Activated CD8-positive, alpha-beta memory T cell treated with anti-CD3 and anti-CD28 coated beads for 4 hours (primary cell): ENCODE data around the gene IRS2.

Experiments used
- DNase-seq, 2 donors: peaks; one replicate each; pipeline ENCODE4 v3.0.0-alpha.2; 2020; ENCODE audit warnings: low read depth in 2 of 2

IRS2 gene

GRCh38 chr13:109758937-109759480, 27.4 kb downstream of the IRS2 start:
- no peak for DNase-seq

DNA sequence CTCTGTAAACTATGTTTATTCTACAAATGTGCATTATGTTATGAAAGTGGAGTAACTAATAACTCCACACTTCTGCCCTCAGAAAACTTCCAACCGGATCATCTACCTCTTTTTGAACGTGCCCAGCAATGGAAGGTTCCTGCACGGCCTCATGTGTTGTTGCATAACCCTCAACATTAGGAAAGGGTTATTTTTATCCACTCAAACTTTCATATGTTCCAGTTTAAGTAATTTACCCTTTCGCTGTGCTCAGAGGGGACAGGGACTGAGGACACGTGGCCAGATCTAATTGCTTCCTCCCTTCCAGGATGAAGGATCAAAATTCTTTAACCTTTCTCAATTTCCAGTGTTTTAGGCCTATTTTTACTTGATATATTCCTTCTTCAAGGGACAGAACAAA, 29.6 kb downstream of the IRS2 start:
- no peak for DNase-seq

DNA sequence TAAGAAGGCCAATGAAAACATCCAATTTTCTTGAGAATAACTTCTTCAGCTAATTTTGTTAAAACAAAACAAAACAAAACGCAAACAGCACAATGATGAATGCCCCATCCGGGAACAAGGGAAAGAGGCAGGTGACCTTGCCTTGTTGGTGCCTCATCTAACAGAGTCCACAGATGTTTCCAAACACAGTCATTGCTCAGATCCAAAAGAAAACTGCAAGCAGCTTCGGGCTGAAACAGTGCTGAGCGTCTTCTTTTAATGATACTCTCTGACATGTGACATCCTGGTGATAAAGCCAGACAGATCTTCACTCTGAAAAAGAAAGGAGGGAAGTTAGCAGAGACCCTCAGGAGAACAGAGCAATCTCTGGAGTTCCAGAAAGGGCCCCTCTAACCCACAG, 30.4 kb downstream of the IRS2 start:
- DNase-seq = no peak

DNA sequence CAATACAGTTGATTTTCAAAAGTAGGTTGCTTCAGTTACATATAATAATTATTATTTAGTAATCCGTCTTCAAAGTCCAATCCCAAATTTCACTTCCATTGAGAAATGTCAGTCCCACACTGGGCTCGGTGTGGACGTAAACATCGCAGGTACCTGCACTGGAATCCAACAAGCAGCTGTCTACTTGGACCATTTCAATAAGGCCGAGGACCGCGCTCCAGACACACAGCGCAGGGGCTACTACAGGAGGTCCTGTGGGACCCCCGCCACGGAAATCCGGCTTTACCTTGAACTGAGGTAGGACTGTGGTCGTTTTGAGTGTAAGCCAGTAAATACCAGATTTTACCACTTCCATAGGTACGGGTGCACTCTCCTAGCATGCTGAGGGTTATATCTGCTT, 30.8 kb downstream of the IRS2 start:
- DNase-seq = no peak

DNA sequence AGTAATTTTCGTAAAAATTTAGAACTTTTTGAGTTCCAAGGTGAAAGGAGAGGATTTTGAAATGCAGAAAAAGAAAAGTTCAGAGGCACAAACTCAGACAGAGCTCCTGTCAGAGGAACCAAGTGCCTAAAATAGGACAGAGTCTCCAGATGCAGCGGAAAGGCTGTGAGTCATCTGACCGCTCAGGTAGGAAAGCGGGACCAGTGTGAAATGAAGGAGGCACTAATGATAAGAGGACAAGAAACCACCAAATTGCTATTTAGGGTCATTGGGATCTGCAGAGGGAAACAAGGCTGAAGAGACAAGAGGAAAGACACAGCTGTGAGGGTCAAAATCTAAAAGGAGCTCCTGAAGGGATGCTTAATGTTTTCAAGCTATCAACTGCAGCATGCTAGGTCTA, 34.9 kb downstream of the IRS2 start:
- no peak for DNase-seq

GRCh38 chr13:109750221-109750775, 36.1 kb downstream of the IRS2 start:
- no peak for DNase-seq

DNA sequence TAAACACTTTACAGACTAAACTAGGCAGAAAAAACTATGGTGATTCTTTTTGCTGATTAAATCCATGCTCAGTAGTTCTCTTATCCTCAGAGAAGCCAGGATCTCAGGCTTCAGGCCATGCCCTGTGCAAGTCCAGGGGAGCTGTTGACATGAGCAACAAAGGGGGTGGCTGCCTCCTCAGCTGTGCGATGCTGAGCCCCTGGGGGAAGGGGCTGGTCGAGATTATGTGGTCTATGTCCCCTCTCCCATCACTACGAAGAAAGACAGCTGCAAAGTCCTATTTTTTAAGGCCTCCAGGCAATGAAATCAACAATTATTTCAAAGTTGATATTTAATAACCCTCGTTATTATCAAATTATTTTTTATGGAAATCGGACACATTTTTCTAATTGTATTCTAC, 37.0 kb downstream of the IRS2 start:
- no peak for DNase-seq

- DNase-seq = no peak
These were observed 37.7 kb downstream of the IRS2 start for GRCh38 chr13:109748677-109749076.

DNA sequence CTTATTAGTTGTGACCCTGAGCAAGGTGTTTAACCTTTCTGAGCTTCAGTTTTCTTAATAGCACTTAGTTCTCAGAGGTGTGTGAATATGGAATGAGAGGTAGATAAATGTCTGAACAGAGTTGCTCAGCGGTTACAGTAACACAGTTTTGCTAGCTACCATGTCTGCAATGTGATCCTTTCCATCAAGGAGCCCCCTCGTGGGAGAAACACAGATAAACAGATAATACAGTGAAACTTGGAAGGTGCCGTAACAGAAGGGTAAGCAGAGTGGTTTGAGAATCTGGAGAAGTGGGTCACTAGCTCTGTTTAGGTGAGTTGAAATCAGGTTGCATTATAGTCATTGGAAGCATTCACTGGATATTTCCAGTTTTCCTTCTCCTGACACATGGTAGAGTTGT, 38.9 kb downstream of the IRS2 start:
- no peak for DNase-seq

GRCh38 chr13:109746364-109746763, 40.0 kb downstream of the IRS2 start:
- DNase-seq = no peak

DNA sequence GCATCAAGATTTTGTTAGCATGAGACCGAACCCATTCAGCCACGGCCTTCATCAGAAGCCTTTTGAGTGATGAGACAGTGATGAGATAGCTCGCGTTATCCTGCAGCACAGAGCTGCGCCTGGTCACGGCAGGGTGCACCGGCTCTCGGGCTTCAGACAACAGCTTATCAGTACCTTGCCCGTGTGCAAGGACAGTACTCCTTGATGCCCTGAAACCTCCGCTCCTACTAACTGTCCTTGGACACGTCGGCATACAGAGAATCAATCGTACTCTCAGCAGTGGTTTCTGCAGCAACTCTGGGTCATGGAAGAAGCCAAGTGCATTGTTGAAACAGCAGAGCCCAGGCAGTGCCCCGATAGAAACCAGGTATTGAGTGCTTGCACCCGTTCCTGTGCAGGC, 40.7 kb downstream of the IRS2 start:
- no peak for DNase-seq

- no peak for DNase-seq
These were observed 41.3 kb downstream of the IRS2 start for GRCh38 chr13:109745060-109745459.

GRCh38 chr13:109744512-109745051, 41.8 kb downstream of the IRS2 start:
- DNase-seq = no peak

GRCh38 chr13:109743706-109744453, 42.5 kb downstream of the IRS2 start:
- no peak for DNase-seq

GRCh38 chr13:109741966-109742365, 44.4 kb downstream of the IRS2 start:
- DNase-seq = no peak

DNA sequence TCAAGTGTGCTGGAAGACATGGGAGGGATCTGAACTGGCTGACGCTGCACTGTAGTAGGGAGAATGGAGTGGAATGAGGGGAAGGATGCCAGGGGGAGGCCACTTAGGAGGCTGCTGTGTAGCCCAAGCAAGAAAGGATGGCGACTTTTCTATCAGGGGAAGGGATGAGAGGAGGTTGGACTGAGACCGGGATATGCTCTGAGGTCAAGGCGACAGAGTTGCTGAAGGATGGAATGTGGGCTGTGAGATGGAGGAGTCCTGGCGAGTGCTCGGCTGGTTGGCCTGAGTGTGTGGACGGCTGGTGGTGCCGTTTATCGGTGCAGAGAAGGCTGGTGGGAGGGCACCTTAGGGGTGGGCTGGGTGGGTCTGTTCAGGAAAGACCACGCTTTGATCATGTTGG, 45.7 kb downstream of the IRS2 start:
- no peak for DNase-seq

- no peak for DNase-seq
These were observed 46.3 kb downstream of the IRS2 start for GRCh38 chr13:109740121-109740520.

- DNase-seq = no peak
These were observed 48.1 kb downstream of the IRS2 start for GRCh38 chr13:109738298-109738746.

- DNase-seq = no peak
These were observed 48.8 kb downstream of the IRS2 start for GRCh38 chr13:109737606-109738005.

GRCh38 chr13:109737046-109737573, 49.3 kb downstream of the IRS2 start:
- DNase-seq = no peak

- DNase-seq = no peak
These were observed 50.9 kb downstream of the IRS2 start for GRCh38 chr13:109735436-109735966.

DNA sequence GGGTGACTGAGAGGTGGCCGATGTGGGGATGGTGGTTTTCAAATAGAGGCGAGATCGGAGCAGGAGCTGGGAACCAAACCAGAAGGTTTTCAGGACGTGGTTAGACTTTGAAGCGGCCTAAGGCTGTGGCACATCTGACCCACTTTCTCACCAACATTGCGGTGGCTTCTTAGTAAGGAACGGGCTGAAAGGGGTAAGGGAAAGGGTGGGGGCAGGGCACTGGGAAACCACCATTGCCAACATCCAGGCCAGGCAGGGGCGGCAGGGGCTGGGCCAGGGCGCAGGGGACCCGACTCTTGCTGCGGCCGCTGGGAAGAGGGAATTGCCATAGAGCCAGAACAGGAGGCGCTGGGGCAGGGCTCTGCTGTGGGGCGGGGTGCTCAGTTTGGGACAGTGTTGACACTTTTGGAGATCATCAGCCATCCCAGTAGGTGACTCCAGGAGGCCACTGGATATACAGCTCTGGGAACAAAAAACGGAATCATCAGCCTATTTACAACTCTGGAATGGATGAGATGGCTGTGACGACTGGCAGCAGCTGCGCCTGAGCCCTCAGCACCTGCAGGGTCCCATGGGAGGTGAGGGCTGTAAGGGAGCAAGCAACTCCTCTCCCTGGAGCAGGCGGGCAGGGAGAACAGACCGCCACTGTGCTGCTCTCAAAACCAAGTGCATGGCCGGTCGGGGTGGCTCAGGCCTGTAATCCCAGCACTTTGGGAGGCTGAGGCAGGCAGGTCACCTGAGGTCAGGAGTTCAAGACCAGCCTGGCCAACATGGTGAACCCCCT, 52.2 kb downstream of the IRS2 start:
- no peak for DNase-seq
